CD4-positive, alpha-beta T cell treated with Interferon alpha-2 for 1 hour (primary cell): ENCODE results near the gene INO80B.
"Not testable (repeated sequence)": the region's sequence is repeated elsewhere in the genome, so short reads cannot be mapped to it uniquely, and the experiment has no call there.

Experiments
- DNase-seq, 2 donors: peaks; one replicate each; pipeline ENCODE4 v3.0.0-alpha.2; 2020 to 2022

Gene INO80B

DNA sequence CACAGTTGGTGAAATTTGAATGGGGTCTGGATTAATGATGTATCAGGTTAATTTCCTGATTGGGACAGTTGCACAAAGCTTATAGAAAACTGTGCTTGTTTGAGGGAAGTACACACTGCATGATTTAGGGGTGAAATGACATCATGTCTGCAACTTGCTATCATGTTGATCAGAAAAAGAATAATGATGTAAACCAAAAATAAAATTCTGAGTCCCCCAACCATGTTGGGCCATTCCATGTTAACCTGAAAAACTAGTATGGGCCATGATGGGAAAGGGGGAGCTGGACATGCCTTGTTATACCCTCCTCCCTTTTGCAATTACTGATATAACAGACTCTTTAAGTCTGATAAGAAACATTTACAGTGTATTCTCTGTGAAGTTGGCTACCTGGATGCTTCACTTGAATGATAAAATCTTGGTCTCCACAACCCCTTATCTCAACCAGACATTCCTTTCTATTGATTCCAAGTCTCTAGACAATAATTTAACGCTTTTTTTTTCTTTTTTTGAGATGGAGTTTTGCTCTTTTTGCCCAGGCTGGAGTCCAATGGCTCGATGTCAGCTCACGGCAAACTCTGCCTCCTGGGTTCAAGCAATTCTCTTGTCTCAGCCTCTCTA lies 4.2 kb upstream of the INO80B start:
- no peak for DNase-seq

DNA sequence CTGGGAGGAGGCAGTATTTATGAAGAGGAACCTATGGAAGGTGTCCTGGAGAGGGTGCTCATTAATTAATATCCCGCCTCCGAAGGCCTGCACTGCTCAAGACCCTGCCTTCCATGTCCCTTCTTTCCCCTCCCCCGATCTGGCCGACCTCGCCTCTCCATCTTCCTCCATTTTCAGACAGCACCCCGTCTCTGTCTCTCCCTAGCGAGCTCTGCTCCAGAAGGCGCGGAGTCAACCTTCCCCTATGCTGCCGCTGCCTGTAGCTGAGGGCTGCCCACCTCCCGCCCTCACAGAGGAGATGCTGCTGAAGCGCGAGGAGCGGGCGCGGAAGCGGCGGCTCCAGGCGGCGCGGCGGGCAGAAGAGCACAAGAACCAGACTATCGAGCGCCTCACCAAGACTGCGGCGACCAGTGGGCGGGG lies 2.3 kb downstream of the INO80B start:
- no peak for DNase-seq

DNA sequence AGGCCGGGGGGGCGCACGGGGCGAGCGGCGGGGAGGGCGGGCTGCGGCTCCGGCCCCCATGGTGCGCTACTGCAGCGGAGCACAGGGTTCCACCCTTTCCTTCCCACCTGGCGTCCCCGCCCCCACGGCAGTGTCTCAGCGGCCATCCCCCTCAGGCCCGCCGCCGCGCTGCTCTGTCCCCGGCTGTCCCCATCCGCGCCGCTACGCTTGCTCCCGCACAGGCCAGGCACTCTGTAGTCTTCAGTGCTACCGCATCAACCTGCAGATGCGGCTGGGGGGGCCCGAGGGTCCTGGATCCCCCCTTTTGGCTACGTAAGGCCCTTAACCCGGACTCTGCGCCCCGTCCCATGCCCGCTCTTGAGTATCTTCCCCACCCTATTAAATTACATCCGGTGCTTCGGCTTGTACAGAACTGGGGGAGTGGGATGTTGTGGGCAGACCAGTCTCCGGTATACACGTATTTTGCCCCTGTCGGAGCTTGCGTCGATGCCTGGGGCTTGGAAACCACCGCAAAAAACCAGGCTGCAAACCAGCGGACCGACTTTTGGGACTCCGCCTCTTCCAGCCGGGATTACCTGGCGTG lies 2.8 kb downstream of the INO80B start:
- peak; percentile 83 to 87 for DNase-seq

DNA sequence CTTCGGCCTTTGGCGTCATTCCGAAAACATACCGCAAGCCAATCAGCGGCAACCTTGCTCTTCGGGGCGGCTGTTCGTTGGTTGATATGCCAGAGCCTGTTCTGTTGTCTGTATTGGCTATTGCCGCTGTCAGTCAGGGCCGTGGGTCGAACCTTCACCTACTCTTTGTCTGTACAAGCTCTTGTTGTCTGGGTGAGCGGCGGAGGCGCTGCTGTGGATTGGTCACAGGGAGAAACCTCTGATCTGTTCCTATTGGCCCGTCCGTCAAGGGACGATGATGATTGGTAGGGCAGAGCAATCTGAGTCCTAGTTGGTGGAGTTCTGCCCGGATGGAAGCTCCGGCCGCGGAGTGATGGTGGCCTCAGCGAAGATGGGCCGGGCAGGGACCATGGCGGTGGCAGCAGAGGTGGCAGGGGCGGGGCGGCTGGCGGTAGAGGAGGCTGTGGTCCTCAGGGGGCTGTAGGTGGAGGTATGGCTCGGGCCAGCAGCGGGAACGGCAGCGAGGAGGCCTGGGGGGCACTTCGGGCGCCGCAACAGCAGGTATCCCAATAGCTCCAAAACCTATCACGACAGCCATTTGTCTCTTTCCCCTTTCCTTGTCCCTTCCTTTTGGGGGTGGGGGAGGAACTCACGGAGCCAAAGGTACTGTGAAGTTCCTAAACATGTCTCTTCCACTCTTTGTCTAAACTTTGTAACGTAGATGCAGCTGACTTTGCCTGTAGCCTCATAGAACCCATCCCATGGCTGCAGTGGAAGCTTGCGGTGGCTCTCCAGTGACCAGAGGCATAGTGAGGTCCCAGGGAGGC lies 3.4 kb downstream of the INO80B start, which contains the start of gene WBP1:
Gene WBP1, plus strand, starts transcription at position 307 of the 806 bp plus-strand sequence. Its CDS starts 165 bp downstream, at position 472.
- peak; percentile 100 for DNase-seq

DNA sequence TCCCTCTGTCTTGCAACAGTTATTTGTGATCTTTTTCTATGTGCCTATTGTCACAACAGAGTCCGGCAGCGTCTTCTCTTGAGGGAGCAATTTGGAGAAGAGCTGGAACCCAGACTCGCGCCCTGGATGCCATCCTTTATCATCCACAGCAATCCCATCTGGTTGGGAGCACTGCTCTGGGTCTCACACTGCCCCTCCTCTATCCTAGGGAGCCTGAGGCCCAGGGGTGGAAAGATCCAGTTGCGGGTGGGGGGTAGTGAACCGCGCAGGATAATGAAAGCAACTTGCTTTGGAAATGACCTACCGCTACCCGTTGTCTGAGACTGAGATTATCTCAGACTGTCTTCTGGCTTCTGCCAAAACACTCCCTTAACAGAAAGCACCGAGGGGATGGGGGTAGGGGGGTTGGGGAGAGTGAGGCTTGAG lies 4.1 kb downstream of the INO80B start:
- DNase-seq: no peak

DNA sequence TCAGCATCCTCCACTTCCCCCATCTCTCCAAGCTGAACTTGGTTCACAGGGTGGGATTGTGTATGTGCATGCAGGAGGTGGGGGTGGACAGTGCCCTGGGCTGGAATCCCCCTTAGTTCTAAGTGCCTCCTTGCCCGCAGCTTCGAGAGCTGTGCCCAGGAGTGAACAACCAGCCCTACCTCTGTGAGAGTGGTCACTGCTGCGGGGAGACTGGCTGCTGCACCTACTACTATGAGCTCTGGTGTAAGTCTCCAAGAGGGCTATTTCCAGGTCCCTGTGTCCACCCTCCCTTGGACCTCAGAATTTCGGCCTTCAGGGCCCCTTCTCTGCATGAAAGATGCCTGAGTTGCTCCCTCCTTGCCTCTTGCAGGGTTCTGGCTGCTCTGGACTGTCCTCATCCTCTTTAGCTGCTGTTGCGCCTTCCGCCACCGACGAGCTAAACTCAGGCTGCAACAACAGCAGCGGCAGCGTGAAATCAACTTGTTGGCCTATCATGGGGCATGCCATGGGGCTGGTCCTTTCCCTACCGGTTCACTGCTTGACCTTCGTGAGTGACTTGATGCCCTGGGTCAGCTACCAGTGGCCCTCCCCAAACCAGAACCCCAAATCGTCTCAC lies 4.7 kb downstream of the INO80B start:
- not testable (repeated sequence) for DNase-seq

DNA sequence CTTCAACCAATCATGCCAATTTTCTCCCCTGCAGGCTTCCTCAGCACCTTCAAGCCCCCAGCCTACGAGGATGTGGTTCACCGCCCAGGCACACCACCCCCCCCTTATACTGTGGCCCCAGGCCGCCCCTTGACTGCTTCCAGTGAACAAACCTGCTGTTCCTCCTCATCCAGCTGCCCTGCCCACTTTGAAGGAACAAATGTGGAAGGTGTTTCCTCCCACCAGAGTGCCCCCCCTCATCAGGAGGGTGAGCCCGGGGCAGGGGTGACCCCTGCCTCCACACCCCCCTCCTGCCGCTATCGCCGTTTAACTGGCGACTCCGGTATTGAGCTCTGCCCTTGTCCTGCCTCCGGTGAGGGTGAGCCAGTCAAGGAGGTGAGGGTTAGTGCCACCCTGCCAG lies 5.3 kb downstream of the INO80B start:
- DNase-seq: not testable (repeated sequence)

DNA sequence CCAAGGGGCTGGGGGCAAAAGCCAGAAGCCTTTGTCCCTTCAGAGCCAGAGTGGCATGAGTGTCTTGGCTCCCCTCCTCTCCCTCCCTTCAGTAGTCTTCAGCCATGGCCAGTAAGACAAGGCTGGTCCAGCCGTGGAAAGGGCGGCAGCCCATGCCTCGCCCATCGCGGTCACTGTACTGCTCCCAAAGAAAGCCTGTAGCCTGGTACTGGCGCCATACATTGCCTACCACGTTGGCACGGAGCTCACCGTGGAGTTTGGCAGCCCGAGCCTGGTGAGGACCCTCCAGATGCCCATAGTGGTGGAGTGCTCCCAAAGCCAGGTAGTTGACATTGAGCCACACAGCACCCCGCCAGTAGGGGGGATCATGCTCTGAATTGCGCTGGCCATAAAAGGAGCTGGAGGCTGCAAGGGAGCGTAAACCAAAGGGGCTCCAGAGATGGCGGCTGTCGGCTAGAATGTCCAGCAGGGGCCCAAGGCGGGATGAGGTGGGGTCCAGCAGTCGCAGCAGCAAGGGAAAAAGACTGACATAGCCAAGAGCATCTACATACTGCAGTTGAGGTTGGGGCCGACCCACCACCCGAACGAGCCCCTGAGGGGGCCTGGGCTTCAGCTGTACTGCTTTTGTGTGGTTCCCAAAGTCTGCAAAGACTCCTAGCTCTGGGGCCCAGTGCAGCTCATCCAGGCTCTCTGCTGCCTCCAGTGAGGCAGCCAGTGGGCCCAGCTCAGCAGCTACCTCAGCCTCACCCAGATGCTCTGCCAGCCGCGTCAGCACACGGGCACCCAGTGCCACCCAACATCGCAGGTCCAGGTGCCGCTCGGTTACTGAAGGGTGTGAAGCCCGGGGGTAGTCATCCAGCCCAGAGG lies 6.5 kb downstream of the INO80B start:
- no peak for DNase-seq

DNA sequence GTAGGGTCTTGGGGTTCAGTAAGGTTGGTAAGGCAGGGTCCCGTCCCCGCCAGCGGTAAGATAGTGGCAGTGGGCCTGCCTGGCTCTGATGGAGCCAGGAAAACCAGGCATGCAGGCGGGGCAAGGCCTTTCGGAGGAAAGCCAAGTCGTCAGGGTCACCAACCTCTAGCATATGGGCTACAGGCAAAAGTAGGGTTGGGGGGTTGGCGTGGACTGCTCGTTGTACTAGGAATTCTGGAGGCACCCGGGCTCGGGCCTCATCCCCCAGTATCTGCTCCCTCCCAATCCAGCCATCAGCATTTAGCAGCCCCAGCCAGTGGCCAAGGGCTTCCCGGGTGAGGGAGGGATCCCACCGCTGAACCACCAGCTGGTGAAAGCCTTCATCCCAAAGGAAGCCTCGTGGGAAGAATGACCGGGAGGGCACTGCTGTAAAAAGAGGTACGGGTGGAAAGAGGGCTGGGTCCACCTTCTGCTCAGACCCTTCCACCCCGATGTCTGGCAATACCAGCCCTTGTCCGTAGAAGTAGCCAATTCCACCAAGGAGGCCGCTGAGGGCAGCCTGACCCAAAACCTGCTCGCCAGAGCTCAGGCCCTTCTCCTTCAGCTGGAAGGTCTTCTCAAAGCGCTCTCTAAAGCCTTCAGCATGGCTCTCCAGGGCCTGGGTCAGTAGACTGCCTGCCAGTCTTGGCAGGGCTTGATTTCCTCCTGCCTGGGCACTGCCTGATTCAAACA lies 7.3 kb downstream of the INO80B start:
- DNase-seq: no peak

DNA sequence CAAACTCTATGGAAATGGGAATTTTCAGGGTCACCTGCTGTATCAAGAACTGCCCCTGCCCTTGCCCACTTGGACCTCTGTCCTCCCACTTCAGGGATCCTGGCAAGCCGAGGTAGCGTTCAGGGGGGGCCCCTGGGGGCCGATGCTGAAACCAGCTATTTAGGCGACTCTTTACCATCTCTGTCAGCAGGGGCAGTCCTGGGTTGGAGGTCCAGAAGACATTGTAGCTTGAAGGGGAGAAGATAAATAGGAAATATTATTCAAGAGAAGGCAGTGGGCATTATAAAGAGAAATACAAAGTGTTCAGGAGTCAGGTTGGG lies 7.9 kb downstream of the INO80B start:
- no peak for DNase-seq

DNA sequence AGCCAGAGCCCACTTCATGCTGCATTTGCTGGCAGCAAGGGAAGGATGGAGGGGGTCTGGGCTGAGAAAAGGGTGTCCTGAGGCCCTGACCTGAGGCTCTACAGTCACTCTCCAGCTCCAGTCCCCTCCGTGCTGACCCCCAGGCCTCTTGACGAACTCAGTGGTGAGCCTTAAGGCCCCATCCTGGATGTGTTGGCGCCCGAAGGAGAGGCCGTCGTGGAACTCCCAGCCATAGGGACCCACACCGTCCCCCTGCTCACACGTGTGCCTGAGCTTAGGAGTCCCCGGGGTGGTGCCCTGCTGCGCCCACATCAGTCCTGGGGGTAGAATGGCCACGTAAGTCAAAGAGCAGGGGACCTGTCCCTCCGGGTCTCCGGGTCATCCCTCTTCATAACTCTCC lies 9.5 kb downstream of the INO80B start:
- no peak for DNase-seq

DNA sequence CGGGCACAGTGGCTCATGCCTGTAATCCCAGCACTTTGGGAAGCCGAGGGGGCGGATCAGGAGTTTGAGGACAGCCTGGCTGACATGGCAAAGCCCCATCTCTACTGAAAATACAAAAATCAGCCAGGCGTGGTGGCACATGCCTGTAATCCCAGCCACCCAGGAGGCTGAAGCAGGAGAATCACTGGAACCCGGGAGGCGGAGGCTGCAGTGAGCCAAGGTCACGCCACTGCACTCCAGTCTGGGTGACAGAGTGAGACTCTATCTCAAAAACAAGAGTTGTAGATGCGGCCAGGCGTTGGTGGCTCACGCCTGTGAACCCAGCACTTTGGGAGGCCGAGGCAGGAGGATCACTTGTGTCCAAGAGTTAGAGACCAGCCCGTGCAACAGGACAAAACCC lies 15.9 kb downstream of the INO80B start:
- not testable (repeated sequence) for DNase-seq

DNA sequence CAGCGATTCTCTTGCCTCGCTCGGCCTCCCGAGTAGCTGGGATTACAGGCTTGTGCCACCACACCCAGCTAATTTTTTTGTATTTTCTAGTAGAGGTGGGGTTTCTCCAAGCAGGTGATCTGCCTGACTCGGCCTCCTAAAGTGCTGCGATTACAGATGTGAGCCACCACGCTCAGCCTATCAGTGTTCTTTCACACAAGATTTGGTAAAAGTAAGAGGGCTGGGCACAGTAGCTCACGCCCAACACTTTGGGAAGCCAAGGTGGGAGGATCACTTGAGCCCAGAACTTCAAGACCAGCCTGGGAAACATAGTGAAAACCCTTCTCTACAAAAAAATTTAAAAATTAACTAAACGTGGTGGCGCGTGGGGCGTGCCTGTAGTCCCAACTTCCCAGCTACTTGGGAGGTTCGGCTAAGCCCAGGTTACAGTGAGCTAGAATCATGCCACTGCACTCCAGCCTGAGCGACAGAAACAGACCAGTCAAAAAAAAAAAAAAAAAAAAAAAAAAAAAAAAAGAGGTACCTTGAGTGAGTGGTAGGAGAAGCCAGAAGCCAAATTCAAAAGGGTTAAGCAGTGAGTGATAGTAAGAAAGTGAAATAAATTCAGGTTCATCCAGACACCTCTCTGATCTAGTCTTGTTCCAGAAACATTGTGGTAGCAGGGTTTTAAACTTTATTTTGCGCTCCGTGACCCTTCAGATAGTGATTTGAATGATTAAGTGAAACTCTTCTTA lies 16.6 kb downstream of the INO80B start:
- DNase-seq: no peak

DNA sequence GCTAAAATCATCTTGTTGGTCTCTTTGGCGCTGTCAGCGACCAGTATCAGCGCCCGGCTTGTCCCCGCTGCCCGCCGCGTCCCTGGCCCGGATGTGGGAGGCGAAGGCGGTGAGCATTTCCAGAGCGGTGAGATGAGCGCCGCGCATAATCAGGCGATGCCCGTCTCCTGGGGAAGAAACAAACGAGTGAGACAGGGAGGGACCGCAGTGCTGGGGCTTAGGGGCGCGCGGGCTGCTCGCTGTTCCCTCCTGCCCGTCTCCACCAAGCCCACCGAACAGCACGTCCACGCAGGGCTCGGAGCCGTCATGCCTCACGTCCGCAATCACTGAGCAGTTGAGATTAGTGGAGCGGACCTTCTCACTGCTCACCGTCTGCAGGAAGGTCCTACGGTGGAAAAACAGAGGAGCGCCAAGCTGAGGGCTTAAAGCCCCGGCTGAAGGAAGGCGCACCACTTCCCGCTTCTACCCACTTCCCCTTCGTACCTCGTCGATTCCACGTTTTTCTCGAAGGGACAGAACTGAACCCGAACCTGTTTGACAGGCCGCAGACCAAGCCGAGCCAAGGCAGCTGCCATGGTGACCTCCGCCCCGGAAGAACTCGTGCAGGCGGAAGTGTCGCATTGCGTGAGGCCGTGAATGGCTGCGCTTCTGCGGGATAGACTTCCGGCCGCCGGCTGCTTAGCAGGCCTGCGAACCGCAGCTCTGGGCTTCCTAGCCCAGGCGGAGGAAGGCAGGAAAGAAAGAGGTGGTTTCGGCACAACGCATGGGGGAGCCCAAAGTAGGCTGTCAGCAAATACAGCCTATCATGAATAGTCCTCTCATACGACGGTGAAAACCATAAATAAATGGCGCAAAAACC lies 17.4 kb downstream of the INO80B start, which contains the start of gene MRPL53:
Gene MRPL53, minus strand, starts transcription at position 595 of the 859 bp plus-strand sequence. Its CDS starts 20 bp downstream, at position 575.
- peak; percentile 94 to 96 for DNase-seq

DNA sequence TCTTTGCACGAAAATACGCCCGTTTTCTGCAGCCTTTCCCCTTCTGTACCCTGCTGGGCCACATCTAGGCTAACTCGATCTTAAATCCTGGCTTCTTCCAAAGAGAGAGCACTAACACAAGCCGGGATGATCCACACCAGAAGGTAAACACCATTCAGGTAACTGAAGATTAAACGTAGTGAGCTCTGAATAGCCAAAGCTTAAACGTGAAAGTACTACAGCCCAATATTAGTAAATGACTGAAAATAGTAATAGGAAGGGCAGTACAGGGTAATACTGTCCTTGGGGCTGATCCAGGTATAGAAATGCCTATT lies 18.0 kb downstream of the INO80B start:
- DNase-seq: no peak

DNA sequence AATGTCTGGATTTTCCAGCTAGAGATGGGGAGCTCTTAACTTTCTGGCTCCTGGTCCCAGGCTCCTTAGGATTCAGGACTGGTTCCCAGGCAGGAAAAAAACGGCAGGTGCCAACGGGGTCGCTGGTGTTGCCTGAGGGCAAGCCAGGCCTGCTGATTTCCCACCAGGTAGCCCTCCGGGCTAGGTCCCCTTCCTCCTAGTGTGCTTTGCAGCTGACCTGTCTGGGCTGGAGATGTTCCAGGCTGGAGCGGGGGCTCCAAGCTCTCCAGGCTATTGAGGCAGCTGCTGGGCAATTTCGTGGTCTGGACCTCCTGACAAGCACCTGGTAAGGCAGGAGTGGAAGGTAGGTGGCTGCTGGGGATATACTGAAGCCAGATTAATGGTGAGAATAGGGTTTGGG lies 19.6 kb downstream of the INO80B start:
- DNase-seq: no peak

DNA sequence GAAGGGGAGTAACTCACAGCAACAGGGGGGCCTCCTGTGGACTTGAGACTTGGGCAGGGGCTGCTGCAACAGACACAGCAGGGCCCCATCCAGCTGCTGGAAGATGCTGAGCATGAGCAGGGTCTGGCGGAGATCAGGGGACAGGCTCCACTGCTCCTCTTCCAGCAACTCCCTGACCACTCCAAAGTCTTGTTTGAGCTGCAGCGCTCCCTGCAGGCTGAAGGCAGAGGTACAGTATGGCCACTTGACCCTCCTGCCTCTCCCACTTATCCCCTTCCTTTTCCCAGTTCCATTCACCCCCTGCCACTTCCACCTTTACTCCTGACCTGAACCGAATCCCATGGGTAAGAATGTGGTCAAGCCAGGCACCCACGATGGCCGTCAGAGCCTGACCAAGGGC lies 20.0 kb downstream of the INO80B start:
- no peak for DNase-seq

DNA sequence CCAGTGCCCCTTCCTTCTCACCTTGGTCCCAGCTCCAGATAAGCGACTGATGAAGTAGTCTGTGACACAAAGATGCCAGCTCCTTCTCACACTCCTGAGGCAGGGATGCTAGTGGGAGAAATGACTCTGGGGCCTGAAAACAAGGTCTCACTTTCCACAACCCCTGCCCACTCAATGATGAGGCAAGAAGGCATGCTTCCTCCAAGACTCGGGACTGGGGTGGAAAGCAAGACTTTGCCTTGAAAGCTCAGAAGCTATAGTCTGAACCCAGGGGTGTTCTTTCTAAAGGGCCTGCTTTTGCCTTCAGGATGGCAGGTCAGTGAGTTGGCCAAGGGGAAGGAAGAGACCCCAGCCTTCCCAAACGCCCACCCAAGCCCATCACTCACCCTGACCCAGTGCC lies 26.5 kb downstream of the INO80B start:
- DNase-seq: no peak

DNA sequence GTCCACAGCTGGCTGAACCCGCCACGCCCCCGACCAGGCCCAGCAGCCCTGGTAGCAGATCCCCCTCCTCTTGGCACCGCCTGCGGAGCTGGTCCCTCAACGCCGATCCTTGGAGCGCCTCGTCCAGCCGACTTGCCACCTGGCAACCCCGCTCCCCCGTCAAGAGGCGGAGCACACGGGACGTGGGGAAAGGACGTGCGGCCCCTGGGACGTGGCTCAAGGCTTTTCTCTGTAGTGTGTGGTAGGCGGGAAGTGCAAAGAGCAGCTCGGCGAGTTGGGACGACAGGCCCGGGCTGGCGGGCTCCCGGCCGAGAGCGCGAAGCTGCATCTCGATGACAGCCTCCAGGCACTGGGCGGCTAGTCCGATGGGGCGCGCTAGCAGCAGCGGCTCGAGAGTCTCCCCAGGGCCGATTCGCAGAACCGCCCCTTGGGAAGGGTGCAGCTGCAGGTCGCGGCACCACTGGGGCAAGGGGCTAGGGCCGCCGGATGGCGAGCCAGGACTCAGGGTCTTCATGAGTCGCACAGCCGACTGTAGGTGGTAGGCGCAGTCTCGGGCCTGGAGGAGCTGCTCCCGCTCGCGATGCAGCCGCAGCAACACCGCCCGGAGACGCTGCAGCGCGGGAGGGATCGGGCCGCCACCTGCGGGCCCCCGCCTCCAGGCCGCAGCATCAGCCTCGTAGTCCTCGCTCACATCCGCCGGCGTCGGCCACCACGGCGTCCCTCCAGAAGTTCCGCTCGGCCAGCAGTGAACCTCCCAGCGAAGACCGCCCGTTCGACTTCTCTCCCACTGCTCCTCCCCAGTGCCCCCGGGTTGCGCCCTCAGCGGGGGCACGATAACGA lies 27.3 kb downstream of the INO80B start:
- peak; percentile 47 to 70 for DNase-seq
